Keratinocyte (primary cell): ENCODE results near the gene IFI27L2.

ENCODE experiments used
- CTCF ChIP-seq, 3 experiments: IDR thresholded peaks in 1 of 3; conservative IDR thresholded peaks in 1 of 3; optimal IDR thresholded peaks in 1 of 3; 2 replicates in 2 of 3; 3 replicates in 1 of 3; pipeline versions ENCODE3 to v1.5.1; 2011; ENCODE audit warnings: low read length in 3 of 3, mild to moderate bottlenecking in 3 of 3, moderate library complexity in 2 of 3, control low read depth in 1 of 3, inconsistent platforms in 1 of 3; ENCODE audit not compliant: insufficient read depth in 2 of 3; ENCODE audit errors: extremely low read depth in 1 of 3
- EZH2 ChIP-seq: IDR thresholded peaks from one replicate; pipeline ENCODE4 v1.6.1; 2012; ENCODE audit warnings: inconsistent platforms, mild to moderate bottlenecking, low read length, moderate library complexity

- TF ChIP-seq EZH2 = no peak
- no peak for TF ChIP-seq CTCF (optimal IDR thresholded peaks at IDR 0.05 in 1 of 3, IDR thresholded peaks at IDR 0.05 in 1 of 3, conservative IDR thresholded peaks at IDR 0.05 in 1 of 3; ENCODE audit: extremely low read depth in 1 of 3, insufficient read depth in 2 of 3, low read length in 3 of 3)
These were observed 16.3 kb downstream of the IFI27L2 start for GRCh38 chr14:94113073-94113472.
